HCT116 (cell line): ENCODE data around the gene MECP2. TPM values are rescaled to one million over a fixed set of nuclear protein-coding genes. Genes with fewer than 3 reads are reported as not detected.

Experiments used
- ATAC-seq: fragments of 200-7000 bp; cut with Tn5 transposase; 2 replicates; pipeline ENCODE4 v1.9.1; 2020; ENCODE audit warnings: mild to moderate bottlenecking, moderate library complexity
- BruUV-seq: library from RNA; stranded (reverse); fragments of 400-500 nt; replicated peaks from 2 replicates; lab custom pipeline; 2021; lab: Mats Ljungman, UMichigan
- CTCF ChIA-PET: fragments of 300-600 bp; sonication (Branson Sonifier 250); formaldehyde crosslinking; loops from one replicate; lab custom pipeline; 2021; ENCODE audit warnings: antibody characterized with exemption; lab: Charles Lee
- POLR2A ChIA-PET: fragments of 300-600, 350-600 bp; sonication (Branson Sonifier 250); formaldehyde crosslinking; loops from one replicate; lab custom pipeline; 2021; ENCODE audit warnings: antibody characterized with exemption; lab: Charles Lee
- RAD21 ChIA-PET, 2 experiments: fragments of 300-600 bp; sonication (Branson Sonifier 250); formaldehyde crosslinking; loops; one replicate each; lab custom pipeline; 2023; ENCODE audit warnings: low total read pairs in 2 of 2; ENCODE audit not compliant: uncharacterized antibody in 2 of 2, unreplicated experiment in 2 of 2, low non-redundant PET in 1 of 2; lab: Charles Lee
- DNase-seq: peaks from one replicate; pipeline ENCODE4 v3.0.0-alpha.2; 2010; ENCODE audit warnings: low read depth, low spot score
- H2AFZ ChIP-seq: fragments of 200-600 bp; shearing (Covaris generic), sonication (generic); 2 replicates; pipeline ENCODE4 v1.6.1; 2017; ENCODE audit warnings: low read depth, mixed run types, mixed read lengths, antibody characterized with exemption, low read length; ENCODE audit not compliant: poor library complexity, severe bottlenecking
- H3K27ac ChIP-seq: 2 replicates; pipeline ENCODE4 v1.5.1; 2012; ENCODE audit warnings: low read depth, low read length
- H3K27me3 ChIP-seq: fragments of 200-600 bp; sonication (generic); 2 replicates; pipeline ENCODE4 v1.6.1; 2016; ENCODE audit warnings: mixed run types, low read length, mixed read lengths; ENCODE audit not compliant: insufficient read depth
- H3K36me3 ChIP-seq, 2 experiments: fragments of 200-500 bp in 1 of 2; fragments of 200-600 bp in 1 of 2; sonication (Bioruptor generic) in 1 of 2; sonication (generic) in 1 of 2; 2 replicates each; pipeline versions ENCODE4 v1.5.1 to v1.6.1; 2014 to 2016; ENCODE audit warnings: low read length in 2 of 2, inconsistent platforms in 1 of 2, mixed read lengths in 1 of 2, mixed run types in 1 of 2; ENCODE audit not compliant: insufficient read depth in 2 of 2, control insufficient read depth in 1 of 2
- H3K4me1 ChIP-seq, 2 experiments: fragments of 200-600 bp in 1 of 2; sonication (generic) in 1 of 2; 2 replicates each; pipeline versions ENCODE4 v1.5.1 to v1.6.1; 2012 to 2017; ENCODE audit warnings: low read length in 2 of 2, inconsistent platforms in 1 of 2, mild to moderate bottlenecking in 1 of 2, mixed read lengths in 1 of 2, mixed run types in 1 of 2, moderate library complexity in 1 of 2; ENCODE audit not compliant: insufficient read depth in 2 of 2, control insufficient read depth in 1 of 2
- H3K4me2 ChIP-seq: fragments of 200-600 bp; sonication (generic); 2 replicates; pipeline ENCODE4 v1.6.1; 2017; ENCODE audit warnings: mixed run types, low read length, mixed read lengths
- H3K4me3 ChIP-seq, 2 experiments: fragments of 200-600 bp in 1 of 2; sonication (generic) in 1 of 2; replicated peaks in 1 of 2; 2 replicates each; pipeline ENCODE4 v1.5.1; 2011 to 2016; ENCODE audit warnings: low read length in 2 of 2, control low read depth in 1 of 2, low read depth in 1 of 2, mild to moderate bottlenecking in 1 of 2, mixed read lengths in 1 of 2, mixed run types in 1 of 2
- H3K79me2 ChIP-seq: fragments of 200-600 bp; sonication (generic); 2 replicates; pipeline ENCODE4 v1.6.1; 2017; ENCODE audit warnings: mild to moderate bottlenecking, mixed run types, low read length, moderate library complexity, mixed read lengths; ENCODE audit not compliant: insufficient read depth
- H3K9ac ChIP-seq: fragments of 200-600 bp; sonication (generic); 2 replicates; pipeline ENCODE4 v1.6.1; 2016; ENCODE audit warnings: low read length, mixed read lengths
- H3K9me2 ChIP-seq: fragments of 200-600 bp; sonication (generic), shearing (Covaris generic); 2 replicates; pipeline ENCODE4 v1.6.1; 2017; ENCODE audit warnings: mixed run types, mild to moderate bottlenecking, moderate library complexity; ENCODE audit not compliant: insufficient read depth
- H3K9me3 ChIP-seq, 2 experiments: fragments of 200-500 bp in 1 of 2; fragments of 200-600 bp in 1 of 2; sonication (Bioruptor generic) in 1 of 2; sonication (generic) in 1 of 2; 2 replicates each; pipeline ENCODE4 v1.6.1; 2014 to 2017; ENCODE audit warnings: low read length in 2 of 2, mixed read lengths in 2 of 2, inconsistent platforms in 1 of 2, low read depth in 1 of 2, mild to moderate bottlenecking in 1 of 2, mixed run types in 1 of 2, moderate library complexity in 1 of 2; ENCODE audit not compliant: control insufficient read depth in 1 of 2, insufficient read depth in 1 of 2
- H4K20me1 ChIP-seq: fragments of 200-600 bp; sonication (generic), shearing (Covaris generic); 2 replicates; pipeline ENCODE4 v1.6.1; 2017; ENCODE audit warnings: mixed run types, mild to moderate bottlenecking, moderate library complexity; ENCODE audit not compliant: insufficient read depth
- ATF3 ChIP-seq: IDR thresholded peaks from 2 replicates; pipeline ENCODE4 v1.6.1; 2012
- CEBPB ChIP-seq: IDR thresholded peaks from 2 replicates; pipeline ENCODE4 v1.6.1; 2012; ENCODE audit warnings: low read depth
- CTCF ChIP-seq, 3 experiments: fragments of 200-600 bp in 1 of 3; sonication (generic) in 1 of 3; IDR thresholded peaks in 2 of 3; conservative IDR thresholded peaks in 1 of 3; 2 replicates each; pipeline ENCODE4 v1.5.1; 2012 to 2017; ENCODE audit warnings: low read depth in 2 of 3, low read length in 2 of 3, antibody characterized with exemption in 1 of 3, borderline replicate concordance in 1 of 3, control low read depth in 1 of 3, mild to moderate bottlenecking in 1 of 3, mixed read lengths in 1 of 3, mixed run types in 1 of 3, moderate library complexity in 1 of 3; ENCODE audit not compliant: insufficient read depth in 1 of 3
- EGR1 ChIP-seq: IDR thresholded peaks from 2 replicates; pipeline ENCODE4 v1.6.1; 2012; ENCODE audit warnings: low read depth
- ELF1 ChIP-seq: IDR thresholded peaks from 2 replicates; pipeline ENCODE4 v1.6.1; 2012; ENCODE audit warnings: low read depth, borderline replicate concordance
- EZH2 ChIP-seq: fragments of 200-600 bp; sonication (generic); IDR thresholded peaks from 2 replicates; pipeline ENCODE4 v1.6.1; 2017; ENCODE audit warnings: antibody characterized with exemption, mixed run types
- EZH2phosphoT487 ChIP-seq: fragments of 200-600 bp; IDR thresholded peaks from 2 replicates; pipeline ENCODE4 v1.6.1; 2018; ENCODE audit warnings: antibody characterized with exemption, borderline replicate concordance
- FOSL1 ChIP-seq: IDR thresholded peaks from 2 replicates; pipeline ENCODE4 v1.6.1; 2012; ENCODE audit warnings: low read depth
- JUND ChIP-seq: IDR thresholded peaks from 2 replicates; pipeline ENCODE4 v1.6.1; 2012
- MAX ChIP-seq: IDR thresholded peaks from 2 replicates; pipeline ENCODE4 v1.6.1; 2012
- POLR2AphosphoS5 ChIP-seq: IDR thresholded peaks from 2 replicates; pipeline ENCODE4 v1.6.1; 2011; ENCODE audit warnings: mild to moderate bottlenecking, low read depth, low read length, moderate library complexity
- RAD21 ChIP-seq: IDR thresholded peaks from 2 replicates; pipeline ENCODE4 v1.6.1; 2012; ENCODE audit warnings: low read depth, mild to moderate bottlenecking
- REST ChIP-seq: IDR thresholded peaks from 2 replicates; pipeline ENCODE4 v1.6.1; 2012; ENCODE audit warnings: low read depth
- SIN3A ChIP-seq: IDR thresholded peaks from 2 replicates; pipeline ENCODE4 v1.6.1; 2012; ENCODE audit warnings: low read depth
- SP1 ChIP-seq: IDR thresholded peaks from 2 replicates; pipeline ENCODE4 v1.6.1; 2012; ENCODE audit warnings: low read depth
- SRF ChIP-seq: IDR thresholded peaks from 2 replicates; pipeline ENCODE4 v1.6.1; 2012; ENCODE audit warnings: low read depth
- TCF7L2 ChIP-seq: IDR thresholded peaks from 2 replicates; pipeline ENCODE4 v1.7.0; 2011; ENCODE audit warnings: borderline replicate concordance, inconsistent platforms; ENCODE audit not compliant: insufficient read depth, insufficient read length; ENCODE audit errors: extremely low read depth
- YY1 ChIP-seq: IDR thresholded peaks from 2 replicates; pipeline ENCODE4 v1.6.1; 2011; ENCODE audit warnings: low read length, low read depth, moderate library complexity, mild to moderate bottlenecking; ENCODE audit not compliant: insufficient replicate concordance; ENCODE audit errors: extremely low read depth
- ZBTB33 ChIP-seq: IDR thresholded peaks from 2 replicates; pipeline ENCODE4 v1.6.1; 2011; ENCODE audit warnings: mild to moderate bottlenecking, low read length, moderate library complexity; ENCODE audit not compliant: insufficient replicate concordance; ENCODE audit errors: extremely low read depth
- ZNF274 ChIP-seq: fragments of 200-500 bp; sonication (Bioruptor generic); IDR thresholded peaks from 2 replicates; pipeline ENCODE4 v1.6.1; 2014; ENCODE audit warnings: mild to moderate bottlenecking, low read depth, low read length, inconsistent platforms
- intact Hi-C: fragments of 100-400 bp; cut with micrococcal nuclease; formaldehyde crosslinking; loops from 2 replicates; pipeline ENCODE4 v1.10.0; 2022
- total RNA-seq: library from RNA; stranded (reverse); gene quantifications from one replicate; pipeline ENCODE4 v1.2.1, GENCODE V29; 2021; ENCODE audit not compliant: unreplicated experiment

The MECP2 gene
- total RNA-seq, 1 experiment from 2014 or later = 32.4 TPM

GRCh38 chrX:153992180-153992579 is 105.3 kb downstream of the MECP2 start:
- no peak for TF ChIP-seq EGR1
- no peak for TF ChIP-seq ZNF274
- TF ChIP-seq SRF = no peak
- no peak for TF ChIP-seq POLR2AphosphoS5
- no peak for TF ChIP-seq REST
- TF ChIP-seq YY1 = no peak
- no peak for TF ChIP-seq JUND
- no peak for TF ChIP-seq ELF1
- TF ChIP-seq FOSL1 = no peak
- no peak for TF ChIP-seq ATF3
- TF ChIP-seq ZBTB33 = no peak
- no peak for TF ChIP-seq TCF7L2
- no peak for TF ChIP-seq EZH2phosphoT487
- TF ChIP-seq SIN3A = no peak
- TF ChIP-seq MAX = no peak
- TF ChIP-seq EZH2 = no peak
- no peak for TF ChIP-seq CEBPB
- no peak for TF ChIP-seq SP1
- no peak for TF ChIP-seq RAD21
- TF ChIP-seq CTCF (IDR thresholded peaks at IDR 0.05 in 2 of 3, conservative IDR thresholded peaks at IDR 0.05 in 1 of 3; ENCODE audit: borderline replicate concordance in 1 of 3, insufficient read depth in 1 of 3, low read depth in 2 of 3, low read length in 2 of 3) = no peak
- ChIA-PET POLR2A (no interaction called here), CTCF (no interaction called here), RAD21 (no interaction called here)
- H4K20me1 ChIP-seq = no peaks in the 10 kb centered on the region
- H3K4me2 ChIP-seq = no peak overlapping the region
- no peak overlapping the region for H2AFZ ChIP-seq
- no peak for DNase-seq
- no peaks in the 10 kb centered on the region for H3K36me3 ChIP-seq
- no peaks in the 10 kb centered on the region for H3K4me1 ChIP-seq
- intact Hi-C loops = no loop called here
- no peak overlapping the region for H3K9ac ChIP-seq
- H3K27ac ChIP-seq = no peak overlapping the region
- no peaks in the 10 kb centered on the region for H3K79me2 ChIP-seq
- H3K9me2 ChIP-seq = no peaks in the 10 kb centered on the region
- BruUV-seq = no TSS peak
- ATAC-seq = no peak
- H3K4me3 ChIP-seq = no peak overlapping the region
- H3K27me3 ChIP-seq = no peaks in the 10 kb centered on the region
- H3K9me3 ChIP-seq = no peaks in the 10 kb centered on the region
